T-helper 1 cell treated with Interleukin-12 subunit alpha and Interleukin-12 subunit beta and Interleukin-4 antibody, amounts not matched to agents 30 μg/mL and 1 μg/mL, for 36 hours (primary cell): ENCODE data around the gene EPS15.

Source experiments
- H3K27ac Mint-ChIP-seq: one replicate; pipeline ENCODE4 v1.8.0; 2021; ENCODE audit warnings: mild to moderate bottlenecking, mixed read lengths
- H3K27me3 Mint-ChIP-seq: one replicate; pipeline ENCODE4 v1.8.0; 2021; ENCODE audit warnings: low read depth, mixed read lengths
- H3K36me3 Mint-ChIP-seq: one replicate; pipeline ENCODE4 v1.8.0; 2021; ENCODE audit warnings: low read depth, mixed read lengths
- H3K4me1 Mint-ChIP-seq: one replicate; pipeline ENCODE4 v1.8.0; 2021; ENCODE audit warnings: low read depth, mixed read lengths
- H3K4me3 Mint-ChIP-seq: one replicate; pipeline ENCODE4 v1.8.0; 2021; ENCODE audit warnings: mild to moderate bottlenecking, moderate library complexity, mixed read lengths
- H3K9me3 Mint-ChIP-seq: one replicate; pipeline ENCODE4 v1.8.0; 2021; ENCODE audit warnings: mixed read lengths

The EPS15 gene

DNA sequence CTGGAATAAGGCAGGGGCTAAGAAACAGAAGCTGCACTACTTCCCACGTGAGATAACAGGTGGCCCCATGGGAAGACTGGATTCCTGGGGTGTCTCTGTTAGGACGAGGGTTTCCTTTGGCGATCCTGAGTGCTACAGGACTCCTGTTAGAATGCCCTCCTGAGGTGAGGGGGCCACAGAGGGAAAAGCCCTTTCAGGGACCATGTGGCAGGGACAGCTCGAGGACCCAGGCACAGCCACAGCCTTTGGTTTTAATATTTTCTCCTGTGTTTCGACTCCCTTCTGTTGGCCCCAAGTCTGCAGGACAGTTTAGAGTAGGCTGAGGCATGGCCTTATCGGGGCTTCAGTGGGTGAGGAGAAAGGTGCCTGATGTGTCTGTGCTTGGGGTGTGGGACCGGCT, 201.3 kb downstream of the EPS15 start:
- Mint-ChIP-seq H3K9me3 (no peaks in the 10 kb centered on the region), H3K36me3 (no peaks in the 10 kb centered on the region), H3K27me3 (peaks cover 4% of the 10 kb centered on the region), H3K4me1 (peaks cover 10% of the 10 kb centered on the region), H3K27ac (no peak overlapping the region), H3K4me3 (no peak overlapping the region)

DNA sequence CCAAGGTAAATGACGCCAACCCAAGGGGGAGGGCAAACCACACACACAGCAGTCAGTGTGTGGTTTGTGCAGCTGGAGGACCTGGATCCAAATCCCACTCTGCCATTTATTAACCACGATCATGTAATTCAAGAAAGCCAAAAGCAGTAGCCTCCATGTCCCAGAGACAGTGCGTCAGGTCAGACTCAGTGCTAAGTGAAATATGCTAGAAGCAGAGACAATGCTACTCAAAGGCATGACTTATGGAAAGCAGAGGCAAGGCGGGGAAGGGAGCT, 202.3 kb downstream of the EPS15 start:
- Mint-ChIP-seq H3K27ac (no peak overlapping the region), H3K4me3 (no peak overlapping the region), H3K9me3 (no peaks in the 10 kb centered on the region)

DNA sequence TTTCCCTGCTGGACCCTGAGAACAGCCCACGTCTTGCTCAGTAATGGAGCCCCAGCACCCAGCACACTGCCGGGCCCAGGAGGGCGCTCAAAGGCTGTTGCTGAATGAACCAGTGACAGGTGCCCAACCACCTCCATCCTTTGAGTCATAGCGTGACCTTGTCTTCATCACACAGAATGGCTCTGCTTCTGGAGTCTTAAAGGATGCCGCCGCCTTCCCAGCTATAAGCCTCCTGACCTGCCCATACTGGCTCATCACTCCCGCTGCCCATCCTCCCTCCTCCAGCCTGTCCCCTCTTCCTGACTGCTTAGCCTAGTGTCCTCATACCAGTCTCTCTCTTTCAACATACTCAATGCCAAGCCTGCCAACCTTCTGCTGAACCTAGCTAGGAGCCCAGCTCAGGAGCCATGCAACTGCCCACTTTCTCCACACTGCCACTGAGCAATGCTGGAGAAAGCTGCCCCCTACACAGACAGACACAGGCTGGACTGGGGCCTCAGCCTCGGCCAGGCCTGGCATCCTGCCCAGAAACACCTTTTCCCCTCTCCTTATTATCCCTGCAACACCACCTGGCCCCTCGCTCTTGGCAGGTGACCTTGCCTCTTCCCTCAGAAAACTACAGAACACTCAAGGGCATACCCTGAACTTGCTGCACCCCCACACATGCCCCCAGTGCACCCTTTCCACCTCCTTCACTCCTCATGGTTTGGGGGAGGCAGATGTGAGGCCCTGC, 202.8 kb downstream of the EPS15 start:
- Mint-ChIP-seq H3K36me3 (no peaks in the 10 kb centered on the region), H3K4me1 (peaks cover 10% of the 10 kb centered on the region), H3K27ac (no peak overlapping the region), H3K27me3 (peaks cover 3% of the 10 kb centered on the region), H3K4me3 (no peak overlapping the region), H3K9me3 (no peaks in the 10 kb centered on the region)

More for the DNA sequence above, 202.3 kb downstream of the EPS15 start:
- peaks cover 10% of the 10 kb centered on the region for H3K4me1 Mint-ChIP-seq
- H3K36me3 Mint-ChIP-seq, result no peaks in the 10 kb centered on the region
- peaks cover 3% of the 10 kb centered on the region for H3K27me3 Mint-ChIP-seq

DNA sequence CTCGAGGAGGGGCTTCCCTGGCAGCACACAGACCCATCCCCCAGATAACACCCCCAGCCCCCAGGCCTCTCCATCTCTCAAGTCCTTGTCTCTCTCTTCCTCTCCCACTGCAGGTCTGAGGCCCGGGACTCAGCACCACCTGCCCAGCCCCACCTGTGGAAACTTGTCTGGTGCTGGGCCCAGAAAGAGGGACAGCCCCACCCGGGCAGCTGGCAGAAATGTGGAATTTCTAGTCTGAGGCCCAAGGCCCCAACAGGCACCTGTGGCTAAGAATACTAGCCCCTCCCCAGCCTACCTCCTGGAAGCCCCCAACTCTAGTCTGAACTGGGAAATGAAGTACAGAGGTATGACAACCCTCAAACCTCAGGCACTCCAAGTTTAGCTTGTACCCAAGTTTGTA, 204.1 kb downstream of the EPS15 start:
- H3K4me3 Mint-ChIP-seq, result no peak overlapping the region
- H3K27me3 Mint-ChIP-seq, result peaks cover 2% of the 10 kb centered on the region
- H3K27ac Mint-ChIP-seq, result no peak overlapping the region
- peaks cover 15% of the 10 kb centered on the region for H3K4me1 Mint-ChIP-seq
- no peaks in the 10 kb centered on the region for H3K9me3 Mint-ChIP-seq
- H3K36me3 Mint-ChIP-seq, result no peaks in the 10 kb centered on the region

DNA sequence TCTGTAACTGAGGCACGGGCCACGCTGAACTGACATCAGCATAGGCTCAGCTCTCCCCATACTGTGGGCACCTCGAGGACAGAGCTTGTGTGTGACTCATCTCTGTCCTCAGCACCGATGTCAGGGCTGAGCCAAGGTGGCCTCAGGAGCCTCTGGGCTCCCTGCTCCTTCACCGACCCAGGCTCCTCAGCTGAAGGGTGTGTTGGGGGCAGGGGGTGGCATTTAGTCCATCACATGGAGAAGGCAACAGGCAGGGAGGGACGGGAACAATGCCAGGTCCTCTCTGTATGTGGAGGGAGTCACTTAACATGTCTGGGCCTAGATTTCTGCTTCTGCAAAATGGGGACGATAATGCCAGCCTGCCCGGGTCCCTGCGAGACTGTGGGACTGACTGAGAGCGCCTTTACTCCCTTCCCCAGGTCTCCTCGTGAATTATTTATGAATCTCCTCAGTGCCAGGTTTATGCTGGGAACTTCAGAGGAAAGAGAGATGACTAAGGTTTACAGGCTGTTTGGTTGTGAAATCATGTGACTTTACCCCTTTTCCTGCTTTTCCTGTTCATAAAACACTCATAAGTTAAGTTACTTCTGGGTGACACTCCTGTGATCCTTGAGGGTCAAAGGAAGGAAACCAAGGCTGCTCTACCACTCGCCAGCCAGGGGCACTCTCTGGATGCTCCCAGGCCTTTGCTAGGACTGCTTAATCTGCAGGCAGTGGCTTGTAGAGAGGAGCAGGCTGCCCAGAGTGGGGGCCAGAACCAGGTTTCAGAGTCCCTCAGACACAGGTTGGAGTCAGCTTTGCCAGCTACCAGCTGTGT, 204.9 kb downstream of the EPS15 start:
- no peak overlapping the region for H3K27ac Mint-ChIP-seq
- H3K4me3 Mint-ChIP-seq, result no peak overlapping the region
- H3K27me3 Mint-ChIP-seq, result no peaks in the 10 kb centered on the region
- no peaks in the 10 kb centered on the region for H3K9me3 Mint-ChIP-seq
- peaks cover 15% of the 10 kb centered on the region for H3K4me1 Mint-ChIP-seq
- no peaks in the 10 kb centered on the region for H3K36me3 Mint-ChIP-seq

DNA sequence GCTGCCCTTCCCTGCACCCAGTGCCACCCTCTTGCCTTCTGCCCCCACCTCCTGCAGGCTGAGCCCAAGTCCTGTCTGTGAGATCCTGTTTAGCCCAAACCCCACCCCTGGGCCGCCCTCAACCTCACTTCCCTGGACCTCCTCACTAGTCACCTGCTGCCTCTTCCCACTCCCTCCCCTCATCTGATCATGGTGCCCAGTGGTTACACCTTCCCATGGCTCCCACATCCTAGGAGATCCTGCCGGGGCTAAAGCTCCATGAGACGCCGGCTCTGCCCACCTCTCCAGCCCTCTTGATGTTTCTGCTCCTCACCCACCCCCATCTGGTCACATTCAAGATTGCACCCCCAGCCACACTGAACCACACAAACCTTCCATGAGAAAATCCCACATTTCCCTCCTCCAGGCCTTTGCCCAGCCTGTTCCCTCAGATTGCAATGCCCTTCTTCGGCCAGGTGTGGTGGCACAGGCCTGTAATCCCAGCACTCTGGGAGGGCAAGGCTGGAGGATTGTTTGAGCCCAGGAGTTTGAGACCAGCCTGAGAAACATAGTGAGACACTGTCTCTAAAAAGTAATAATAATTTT, 205.7 kb downstream of the EPS15 start:
- Mint-ChIP-seq H3K27ac (no peak overlapping the region), H3K9me3 (no peaks in the 10 kb centered on the region), H3K27me3 (no peaks in the 10 kb centered on the region), H3K4me3 (no peak overlapping the region), H3K36me3 (no peaks in the 10 kb centered on the region), H3K4me1 (peaks cover 15% of the 10 kb centered on the region)

DNA sequence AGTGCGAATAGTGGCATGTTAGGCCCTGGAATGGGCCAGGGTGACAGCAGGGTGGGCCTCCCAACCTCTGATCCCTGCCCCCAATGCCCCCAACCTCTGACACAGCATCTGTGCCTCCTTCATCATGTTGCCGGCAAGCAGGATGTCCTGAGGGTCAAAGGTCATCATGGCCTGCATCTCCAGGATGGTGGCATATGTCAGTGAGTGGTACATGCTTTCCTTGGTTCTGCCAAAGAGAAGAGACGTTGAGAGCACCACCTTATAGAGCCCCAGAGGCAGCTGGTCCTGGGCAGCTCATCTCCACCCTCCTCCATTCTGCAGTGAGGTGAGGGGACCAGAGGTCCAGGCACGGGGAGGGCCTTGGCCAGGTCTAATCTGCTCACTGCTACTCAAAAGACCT, 206.3 kb downstream of the EPS15 start:
- no peak overlapping the region for H3K27ac Mint-ChIP-seq
- H3K4me1 Mint-ChIP-seq, result peaks cover 15% of the 10 kb centered on the region
- H3K27me3 Mint-ChIP-seq, result no peaks in the 10 kb centered on the region
- no peaks in the 10 kb centered on the region for H3K36me3 Mint-ChIP-seq
- no peak overlapping the region for H3K4me3 Mint-ChIP-seq
- no peaks in the 10 kb centered on the region for H3K9me3 Mint-ChIP-seq

DNA sequence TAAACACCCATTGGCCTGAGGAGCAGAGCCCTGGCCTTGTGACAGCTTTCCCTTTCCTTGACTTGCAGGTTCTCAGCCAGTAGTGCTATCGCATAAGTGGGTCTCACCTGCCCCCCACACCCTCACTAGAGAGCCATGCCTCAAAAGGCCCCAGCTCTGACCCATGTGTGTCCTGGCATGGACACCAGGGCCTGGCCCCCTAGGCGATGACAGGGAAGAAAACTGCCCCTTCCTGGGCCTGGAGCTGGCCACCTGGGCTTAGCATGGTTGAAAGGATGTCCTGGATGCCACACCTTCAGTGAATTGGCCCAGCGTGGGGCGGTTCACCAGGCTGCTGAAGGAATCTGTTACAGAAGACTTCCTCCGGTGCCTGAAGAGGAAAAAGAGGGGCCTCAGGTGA, 207.2 kb downstream of the EPS15 start:
- no peaks in the 10 kb centered on the region for H3K36me3 Mint-ChIP-seq
- no peaks in the 10 kb centered on the region for H3K27me3 Mint-ChIP-seq
- no peak overlapping the region for H3K4me3 Mint-ChIP-seq
- H3K27ac Mint-ChIP-seq, result no peak overlapping the region
- peaks cover 15% of the 10 kb centered on the region for H3K4me1 Mint-ChIP-seq
- no peaks in the 10 kb centered on the region for H3K9me3 Mint-ChIP-seq

DNA sequence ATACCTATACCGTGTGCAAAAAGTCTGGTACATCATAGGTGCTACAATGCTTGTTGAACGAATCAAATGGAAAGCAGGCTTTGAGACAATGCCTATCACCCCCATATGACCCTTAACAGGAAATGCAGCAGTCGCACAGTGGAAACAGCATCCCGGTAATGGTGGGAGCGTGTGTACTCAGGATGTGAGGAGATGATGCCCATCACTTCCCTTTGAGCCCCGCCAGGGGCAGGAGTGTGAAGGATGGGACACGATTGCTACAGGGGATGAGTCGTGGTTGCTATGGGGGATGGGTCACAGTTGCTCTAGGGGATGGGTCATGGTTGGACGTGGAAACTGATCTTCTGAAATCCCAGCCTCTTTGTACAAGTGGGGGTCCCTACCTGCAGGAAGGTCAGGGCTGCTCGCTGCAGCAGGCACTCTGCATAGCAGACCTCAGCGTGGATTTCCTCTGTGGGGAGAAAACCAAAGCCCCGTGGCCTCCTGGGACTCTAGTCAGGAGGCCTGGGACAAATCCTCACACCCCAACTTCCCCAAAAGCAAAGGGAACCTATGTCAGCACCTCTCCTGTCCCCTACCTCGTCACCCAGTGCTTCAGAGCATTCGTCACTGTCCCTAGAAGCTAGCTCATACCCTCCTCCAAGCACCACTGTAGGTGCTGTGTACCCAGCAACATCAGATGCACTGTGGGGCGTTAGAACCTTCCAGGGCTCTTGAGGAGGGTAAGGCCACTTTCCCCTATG, 208.0 kb downstream of the EPS15 start:
- H3K36me3 Mint-ChIP-seq, result no peaks in the 10 kb centered on the region
- H3K27ac Mint-ChIP-seq, result no peak overlapping the region
- H3K9me3 Mint-ChIP-seq, result no peaks in the 10 kb centered on the region
- peaks cover 12% of the 10 kb centered on the region for H3K4me1 Mint-ChIP-seq
- no peaks in the 10 kb centered on the region for H3K27me3 Mint-ChIP-seq
- H3K4me3 Mint-ChIP-seq, result no peak overlapping the region

DNA sequence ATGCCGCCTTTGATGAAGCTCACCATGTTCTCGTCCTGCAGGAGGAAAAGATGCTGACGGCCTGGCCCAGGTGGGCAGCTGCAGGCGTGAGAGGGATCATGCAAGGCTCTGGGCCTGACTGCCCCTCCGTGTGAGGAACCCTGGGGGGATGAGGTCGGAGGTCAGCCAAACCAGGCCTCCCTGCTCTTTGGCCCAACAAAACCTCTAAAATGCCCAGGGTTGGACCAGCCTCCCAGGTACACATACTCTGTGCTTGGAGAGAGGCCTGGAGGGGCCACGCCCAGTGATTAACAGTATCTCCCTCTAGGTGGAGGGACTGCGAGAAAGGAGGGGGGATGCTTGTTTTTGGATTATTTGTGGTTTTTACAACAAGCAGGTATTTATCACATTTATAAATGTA, 209.8 kb downstream of the EPS15 start:
- Mint-ChIP-seq H3K27ac (no peak overlapping the region), H3K4me3 (no peak overlapping the region), H3K9me3 (no peaks in the 10 kb centered on the region), H3K4me1 (peaks cover 11% of the 10 kb centered on the region), H3K27me3 (no peaks in the 10 kb centered on the region), H3K36me3 (no peaks in the 10 kb centered on the region)

DNA sequence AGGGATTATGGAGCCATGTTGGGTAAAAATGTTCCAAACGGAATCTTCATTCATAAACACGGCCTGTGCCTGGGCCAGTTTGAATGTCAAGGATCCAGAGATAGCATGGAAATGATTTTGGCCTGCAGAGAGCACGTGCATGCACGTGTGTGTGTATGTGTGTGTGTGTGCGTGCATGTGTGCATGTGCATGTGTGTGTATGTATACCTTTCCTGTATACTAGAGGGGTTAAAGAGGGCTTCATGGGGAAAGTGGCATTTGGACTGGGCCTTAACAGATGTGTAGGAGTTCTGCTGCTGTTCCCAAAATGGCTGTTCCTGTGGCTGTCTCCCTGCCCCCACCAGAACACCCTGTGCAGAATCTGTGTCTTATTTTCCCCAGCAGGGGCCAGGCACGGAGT, 210.4 kb downstream of the EPS15 start:
- Mint-ChIP-seq H3K36me3 (no peaks in the 10 kb centered on the region), H3K4me3 (no peak overlapping the region), H3K27me3 (no peaks in the 10 kb centered on the region), H3K27ac (no peak overlapping the region), H3K4me1 (peaks cover 6% of the 10 kb centered on the region), H3K9me3 (no peaks in the 10 kb centered on the region)

DNA sequence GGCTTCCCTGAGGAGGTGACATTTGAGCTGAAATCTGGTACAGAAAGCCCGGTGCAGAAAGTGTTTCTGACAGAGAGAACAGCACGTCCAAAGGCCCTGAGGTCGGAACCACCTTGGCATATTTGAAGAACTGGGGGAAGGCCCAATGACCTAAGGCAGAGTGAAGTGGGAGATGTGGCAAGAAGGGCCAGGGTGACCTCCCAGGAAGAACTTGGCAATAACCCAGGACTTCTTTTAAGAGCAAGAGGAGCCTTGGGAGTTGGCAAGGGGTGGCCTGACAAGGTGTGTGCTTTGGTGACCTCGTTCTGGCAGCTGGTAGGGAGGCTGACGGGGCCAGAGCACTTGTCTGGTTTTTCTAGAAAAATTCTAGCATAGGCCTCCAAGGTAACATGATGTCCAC, 212.1 kb downstream of the EPS15 start:
- H3K9me3 Mint-ChIP-seq, result no peaks in the 10 kb centered on the region

DNA sequence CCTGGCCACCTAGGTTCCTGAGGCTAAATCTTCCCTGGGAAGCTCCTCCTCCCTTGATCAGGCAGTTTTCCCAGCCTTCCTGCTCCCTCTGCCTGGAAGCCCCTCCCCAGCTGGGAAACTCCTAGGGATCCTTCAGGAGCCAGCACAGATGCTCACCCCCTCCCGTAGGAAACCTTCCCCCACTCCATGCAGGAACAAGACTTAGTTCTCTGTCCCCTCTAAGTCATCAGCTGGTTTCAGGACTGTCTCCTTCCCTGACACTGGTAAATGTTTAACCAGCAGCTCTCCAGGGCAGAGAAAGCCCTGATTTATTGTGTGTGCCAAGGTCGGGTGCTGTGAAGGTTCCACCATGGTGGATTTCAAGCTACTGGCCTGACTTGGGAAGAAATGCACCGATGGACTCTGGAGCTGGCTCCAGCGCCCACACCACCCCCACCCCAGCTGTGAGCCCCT, 213.7 kb downstream of the EPS15 start:
- H3K4me3 Mint-ChIP-seq, result no peak overlapping the region
- H3K36me3 Mint-ChIP-seq, result no peaks in the 10 kb centered on the region
- no peak overlapping the region for H3K27ac Mint-ChIP-seq

More for the DNA sequence above, 212.1 kb downstream of the EPS15 start:
- Mint-ChIP-seq H3K27me3 (no peaks in the 10 kb centered on the region), H3K27ac (no peak overlapping the region), H3K36me3 (no peaks in the 10 kb centered on the region), H3K4me3 (no peak overlapping the region), H3K4me1 (peaks cover 7% of the 10 kb centered on the region)

DNA sequence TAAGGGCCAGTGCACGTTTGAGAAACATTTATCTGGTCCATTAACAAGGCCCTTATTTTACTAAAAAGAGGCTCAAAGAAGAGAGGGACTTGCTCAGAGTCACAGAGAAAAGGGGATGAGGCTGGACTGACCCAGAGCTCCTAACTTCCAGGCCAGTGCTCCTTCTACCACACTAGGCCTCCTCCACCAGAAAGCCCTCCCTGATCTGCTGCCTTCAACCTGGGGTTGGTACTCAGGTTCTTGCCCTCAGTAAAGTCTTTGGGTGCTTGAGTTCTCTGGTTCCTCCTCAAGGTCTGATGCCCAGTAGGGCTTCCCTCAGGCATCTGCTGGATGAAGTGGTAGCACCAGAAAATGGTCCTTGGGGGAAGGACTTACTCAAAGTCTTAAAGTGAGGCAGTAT, 214.7 kb downstream of the EPS15 start:
- Mint-ChIP-seq H3K4me3 (no peak overlapping the region), H3K9me3 (no peaks in the 10 kb centered on the region), H3K4me1 (peaks cover 6% of the 10 kb centered on the region), H3K36me3 (no peaks in the 10 kb centered on the region), H3K27ac (no peak overlapping the region), H3K27me3 (no peaks in the 10 kb centered on the region)

More for the DNA sequence above, 213.7 kb downstream of the EPS15 start:
- H3K27me3 Mint-ChIP-seq, result no peaks in the 10 kb centered on the region
- H3K4me1 Mint-ChIP-seq, result peaks cover 6% of the 10 kb centered on the region
- H3K9me3 Mint-ChIP-seq, result no peaks in the 10 kb centered on the region
